HEK293 (cell line): ENCODE data around the gene DLG1.
A peak's percentile ranks its signal among the peaks of the same experiment; 100 is the strongest.

Experiments
- CTCF ChIA-PET: fragments of 350-600 bp; formaldehyde crosslinking; extraction: SDS; loops from one replicate; lab custom pipeline; 2021; ENCODE audit warnings: antibody characterized with exemption; lab: Yijun Ruan, JAX
- POLR2A ChIA-PET: fragments of 300-600 bp; formaldehyde crosslinking; extraction: SDS; loops from one replicate; lab custom pipeline; 2020; ENCODE audit warnings: antibody characterized with exemption, inconsistent platforms; lab: Yijun Ruan, JAX
- H3K27ac ChIP-seq: fragments of 200-500 bp; sonication (Bioruptor generic); 2 replicates; pipeline ENCODE4 v1.5.1; 2014; ENCODE audit warnings: low read depth, low read length, control low read depth, inconsistent platforms; ENCODE audit errors: extremely low read depth
- H3K36me3 ChIP-seq, 2 experiments: fragments of 200-500 bp in 1 of 2; sonication (Bioruptor generic) in 1 of 2; 1 replicate in 1 of 2; 2 replicates in 1 of 2; pipeline ENCODE4 v1.5.1; 2014 to 2017; ENCODE audit warnings: inconsistent platforms in 2 of 2, low read length in 2 of 2; ENCODE audit not compliant: control insufficient read depth in 2 of 2, insufficient read depth in 1 of 2
- H3K4me1 ChIP-seq: fragments of 200-500 bp; sonication (Bioruptor generic); 2 replicates; pipeline ENCODE4 v1.5.1; 2014; ENCODE audit warnings: mild to moderate bottlenecking, low read length, inconsistent platforms; ENCODE audit not compliant: control insufficient read depth, insufficient read depth
- H3K4me3 ChIP-seq: 2 replicates; pipeline ENCODE4 v1.5.1; 2011; ENCODE audit warnings: low read depth, mild to moderate bottlenecking, control low read depth, low read length, moderate library complexity
- H3K9me3 ChIP-seq: fragments of 200-500 bp; sonication (Bioruptor generic); 2 replicates; pipeline ENCODE4 v1.5.1; 2014; ENCODE audit warnings: low read depth, low read length, inconsistent platforms; ENCODE audit not compliant: control insufficient read depth, insufficient read depth
- FEZF1 ChIP-seq: fragments of 450-650 bp; formaldehyde crosslinking; IDR thresholded peaks from 2 replicates; pipeline ENCODE4 v1.5.1; 2016; ENCODE audit warnings: missing biosample characterization, missing genetic modification characterization
- GLIS2 ChIP-seq: fragments of 450-650 bp; formaldehyde crosslinking; IDR thresholded peaks from 2 replicates; pipeline ENCODE4 v1.5.1; 2016; ENCODE audit warnings: missing biosample characterization, missing genetic modification characterization
- KLF1 ChIP-seq: fragments of 450-650 bp; formaldehyde crosslinking; IDR thresholded peaks from 2 replicates; pipeline ENCODE4 v1.5.1; 2016; ENCODE audit warnings: missing biosample characterization, missing genetic modification characterization
- KLF16 ChIP-seq: fragments of 450-650 bp; formaldehyde crosslinking; IDR thresholded peaks from 2 replicates; pipeline ENCODE4 v1.5.1; 2017; ENCODE audit warnings: missing biosample characterization, missing genetic modification characterization
- KLF17 ChIP-seq: fragments of 450-650 bp; formaldehyde crosslinking; IDR thresholded peaks from 2 replicates; pipeline ENCODE4 v1.5.1; 2016; ENCODE audit warnings: missing biosample characterization, missing genetic modification characterization
- KLF7 ChIP-seq: fragments of 450-650 bp; formaldehyde crosslinking; IDR thresholded peaks from 2 replicates; pipeline ENCODE4 v1.5.1; 2016; ENCODE audit warnings: missing biosample characterization, missing genetic modification characterization, borderline replicate concordance
- RBAK ChIP-seq: fragments of 450-650 bp; formaldehyde crosslinking; IDR thresholded peaks from 2 replicates; pipeline ENCODE4 v1.5.1; 2016; ENCODE audit warnings: missing biosample characterization, missing genetic modification characterization
- SP2 ChIP-seq: fragments of 450-650 bp; formaldehyde crosslinking; IDR thresholded peaks from 2 replicates; pipeline ENCODE4 v1.5.1; 2016; ENCODE audit warnings: missing biosample characterization, missing genetic modification characterization
- SP3 ChIP-seq: fragments of 450-650 bp; formaldehyde crosslinking; IDR thresholded peaks from 2 replicates; pipeline ENCODE4 v1.5.1; 2016; ENCODE audit warnings: missing biosample characterization, missing genetic modification characterization
- ZIC2 ChIP-seq: fragments of 450-650 bp; formaldehyde crosslinking; IDR thresholded peaks from 2 replicates; pipeline ENCODE4 v1.5.1; 2016; ENCODE audit warnings: missing biosample characterization, missing genetic modification characterization
- ZNF132 ChIP-seq: fragments of 450-650 bp; formaldehyde crosslinking; IDR thresholded peaks from 2 replicates; pipeline ENCODE4 v1.5.1; 2017; ENCODE audit warnings: missing biosample characterization, missing genetic modification characterization, borderline replicate concordance
- ZNF473 ChIP-seq: fragments of 450-650 bp; formaldehyde crosslinking; IDR thresholded peaks from 2 replicates; pipeline ENCODE4 v1.5.1; 2017; ENCODE audit warnings: missing biosample characterization, missing genetic modification characterization
- ZNF791 ChIP-seq: fragments of 450-650 bp; formaldehyde crosslinking; IDR thresholded peaks from 2 replicates; pipeline ENCODE4 v1.5.1; 2016; ENCODE audit warnings: missing biosample characterization, missing genetic modification characterization
- ZNF837 ChIP-seq: fragments of 450-650 bp; formaldehyde crosslinking; IDR thresholded peaks from 2 replicates; pipeline ENCODE4 v1.5.1; 2016; ENCODE audit warnings: missing biosample characterization, missing genetic modification characterization

Gene DLG1

GRCh38 chr3:197028728-197029510 is 269.5 kb downstream of the DLG1 start:
- POLR2A ChIA-PET: interaction anchor here (0.8 kb wide), 1 partner anchor 88 kb away, joined by 4 read pairs; no protein-coding TSS in a partner anchor
- Histone ChIP-seq H3K4me3 (peak overlapping the region; percentile 53), H3K36me3 (peaks cover 0 to 28% of the 10 kb centered on the region in 2 experiments; a peak in 1 of 3 replicates), H3K4me1 (no peaks in the 10 kb centered on the region), H3K27ac (peak overlapping the region; percentile 70; the same call in 1 of the 2 replicates), H3K9me3 (no peaks in the 10 kb centered on the region)
- CTCF ChIA-PET: interaction anchor here (0.7 to 2.9 kb wide), 14 partner anchors 10 to 423 kb away, joined by 3 to 9 read pairs (median 4); no protein-coding TSS in a partner anchor
- TF ChIP-seq KLF1 (tag by site-specific recombination) (peak; percentile 55; the same call in 1 of the 2 replicates), KLF17 (tag by site-specific recombination) (0 out of 2 replicates have a peak, but pooled peaks have one; percentile 29), ZNF791 (no peak), SP2 (tag by site-specific recombination) (no peak), RBAK (tag by site-specific recombination) (no peak), ZNF473 (tag by site-specific recombination) (no peak), KLF7 (tag by site-specific recombination) (peak; percentile 36; the same call in 1 of the 2 replicates)

GRCh38 chr3:197027896-197028727 is 270.3 kb downstream of the DLG1 start:
- peaks cover 0 to 28% of the 10 kb centered on the region in 2 experiments; a peak in 1 of 3 replicates for H3K36me3 ChIP-seq
- no peaks in the 10 kb centered on the region for H3K9me3 ChIP-seq
- no peaks in the 10 kb centered on the region for H3K4me1 ChIP-seq
- peak; percentile 41; the same call in 1 of the 2 replicates for TF ChIP-seq ZIC2 (tag by site-specific recombination)
- no peak for TF ChIP-seq KLF16
- TF ChIP-seq SP3 (tag by site-specific recombination): no peak
- TF ChIP-seq ZNF132 (tag by site-specific recombination): no peak
- TF ChIP-seq ZNF791: no peak
- TF ChIP-seq ZNF837: no peak
- TF ChIP-seq, all 188 proteins: peak for 1
- POLR2A ChIA-PET: interaction anchor here (0.8 kb wide), 1 partner anchor 87 kb away, joined by 4 read pairs; no protein-coding TSS in a partner anchor
- Histone ChIP-seq H3K27ac (no peak overlapping the region), H3K4me3 (no peak overlapping the region)
- CTCF ChIA-PET: interaction anchor here (1.0 kb wide), 1 partner anchor 25 kb away, joined by 3 read pairs; no protein-coding TSS in a partner anchor

GRCh38 chr3:197027151-197027895 is 271.1 kb downstream of the DLG1 start:
- Histone ChIP-seq H3K27ac (no peak overlapping the region), H3K4me3 (no peak overlapping the region), H3K9me3 (no peaks in the 10 kb centered on the region), H3K36me3 (peaks cover 0 to 28% of the 10 kb centered on the region in 2 experiments; a peak in 1 of 3 replicates), H3K4me1 (no peaks in the 10 kb centered on the region)
- CTCF ChIA-PET: no interaction called here
- POLR2A ChIA-PET: no interaction called here
- TF ChIP-seq FEZF1 (tag by site-specific recombination) (no peak), GLIS2 (tag by site-specific recombination) (0 out of 2 replicates have a peak, but pooled peaks have one; percentile 30)
